ENCODE results near the gene NEURL2. TPM values are rescaled to one million over a fixed set of nuclear protein-coding genes. Genes with fewer than 3 reads are reported as not detected.

Gene NEURL2
- total RNA-seq, 1 donor from 2014 or later, result 2.8 TPM

DNA sequence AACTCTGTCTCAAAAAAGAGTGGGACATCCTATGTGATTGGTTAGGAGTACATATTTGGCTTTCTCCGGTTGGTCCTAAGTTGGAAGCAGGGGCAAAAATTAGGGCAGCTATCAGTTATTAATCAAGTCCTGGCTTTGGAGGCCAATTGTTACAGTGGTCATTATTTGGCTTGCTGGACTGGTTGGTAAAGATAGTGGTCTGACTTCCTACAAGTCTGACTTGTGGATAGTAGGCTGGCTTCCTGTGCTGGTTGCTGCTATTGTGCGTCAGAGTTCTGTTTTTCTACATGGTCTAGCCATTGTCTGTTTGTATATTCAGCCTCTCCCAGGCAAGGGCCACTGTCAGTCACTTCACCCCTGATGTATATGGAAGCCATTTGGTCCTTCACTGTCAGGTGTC lies 40.8 kb downstream of the NEURL2 start:
- no peak overlapping the region for H3K27ac ChIP-seq
- intact Hi-C loops (cut with DNase I), result no loop called here

GRCh38 chr20:45848969-45849582 lies 41.9 kb downstream of the NEURL2 start:
- ATAC-seq (no peak), DNase-seq (no peak)
- no peak overlapping the region for H3K27ac ChIP-seq
- no peaks in the 10 kb centered on the region for H3K4me1 ChIP-seq
- peaks cover 64% of the 10 kb centered on the region for H3K36me3 ChIP-seq
- no peaks in the 10 kb centered on the region for H3K9me3 ChIP-seq
- intact Hi-C loops (cut with DNase I), result no loop called here
- H3K4me3 ChIP-seq, result no peak overlapping the region
- no peak for TF ChIP-seq CTCF (IDR thresholded peaks at IDR 0.05)
- no peaks in the 10 kb centered on the region for H3K27me3 ChIP-seq

More for the DNA sequence above, 40.8 kb downstream of the NEURL2 start:
- Histone ChIP-seq H3K9me3 (no peaks in the 10 kb centered on the region), H3K36me3 (peaks cover 52% of the 10 kb centered on the region), H3K4me3 (no peak overlapping the region), H3K4me1 (peaks cover 2% of the 10 kb centered on the region), H3K27me3 (no peaks in the 10 kb centered on the region)
- ATAC-seq (no peak), DNase-seq (no peak)
- no peak for TF ChIP-seq CTCF (IDR thresholded peaks at IDR 0.05)

- Histone ChIP-seq H3K4me3 (no peak overlapping the region), H3K27me3 (no peaks in the 10 kb centered on the region), H3K9me3 (no peaks in the 10 kb centered on the region), H3K4me1 (no peaks in the 10 kb centered on the region), H3K27ac (no peak overlapping the region), H3K36me3 (peaks cover 65% of the 10 kb centered on the region)
- intact Hi-C loops (cut with DNase I), result no loop called here
- ATAC-seq (no peak), DNase-seq (no peak)
- TF ChIP-seq CTCF (IDR thresholded peaks at IDR 0.05), result no peak
Observed at GRCh38 chr20:45848421-45848820, 42.6 kb downstream of the NEURL2 start.

DNA sequence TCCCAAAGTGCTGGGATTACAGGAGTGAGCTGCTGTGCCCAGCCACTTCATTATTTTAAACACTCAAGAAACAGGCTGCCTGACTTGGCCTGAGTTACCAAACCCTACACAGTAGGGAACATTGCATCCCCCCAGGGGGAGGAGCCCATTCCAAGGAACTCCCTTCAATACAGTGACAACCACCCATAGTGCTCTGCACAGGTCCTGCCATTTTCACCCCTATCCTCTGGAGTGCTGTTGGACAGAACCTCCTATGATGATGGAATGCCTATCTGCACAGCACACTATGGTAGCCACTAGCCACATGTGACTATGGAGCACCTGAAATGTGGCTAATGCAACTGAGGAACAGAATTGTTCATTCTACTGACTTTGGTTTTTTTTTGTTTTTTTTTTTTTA lies 45.6 kb downstream of the NEURL2 start:
- no peak for TF ChIP-seq CTCF (IDR thresholded peaks at IDR 0.05)
- Histone ChIP-seq H3K4me1 (no peaks in the 10 kb centered on the region), H3K27ac (no peak overlapping the region), H3K36me3 (peaks cover 81% of the 10 kb centered on the region), H3K9me3 (no peaks in the 10 kb centered on the region), H3K27me3 (no peaks in the 10 kb centered on the region), H3K4me3 (no peak overlapping the region)
- ATAC-seq (no peak), DNase-seq (no peak)
- intact Hi-C loops (cut with DNase I), result no loop called here

GRCh38 chr20:45843506-45843905 lies 47.5 kb downstream of the NEURL2 start:
- intact Hi-C loops (cut with DNase I), result no loop called here
- Histone ChIP-seq H3K9me3 (no peaks in the 10 kb centered on the region), H3K4me3 (no peak overlapping the region), H3K36me3 (peaks cover 84% of the 10 kb centered on the region), H3K4me1 (no peaks in the 10 kb centered on the region), H3K27ac (no peak overlapping the region), H3K27me3 (no peaks in the 10 kb centered on the region)
- DNase-seq, result no peak
- no peak for TF ChIP-seq CTCF (IDR thresholded peaks at IDR 0.05)
- ATAC-seq, result no peak
